HCT116 (cell line): ENCODE measurements around the gene THUMPD3. TPM values are rescaled to one million over a fixed set of nuclear protein-coding genes. Genes with fewer than 3 reads are reported as not detected.

Source experiments
- ATAC-seq: fragments of 200-7000 bp; cut with Tn5 transposase; 2 replicates; pipeline ENCODE4 v1.9.1; 2020; ENCODE audit warnings: mild to moderate bottlenecking, moderate library complexity
- BruUV-seq: library from RNA; stranded (reverse); fragments of 400-500 nt; replicated peaks from 2 replicates; lab custom pipeline; 2021; lab: Mats Ljungman, UMichigan
- CTCF ChIA-PET: fragments of 300-600 bp; sonication (Branson Sonifier 250); formaldehyde crosslinking; loops from one replicate; lab custom pipeline; 2021; ENCODE audit warnings: antibody characterized with exemption; lab: Charles Lee
- POLR2A ChIA-PET: fragments of 300-600, 350-600 bp; sonication (Branson Sonifier 250); formaldehyde crosslinking; loops from one replicate; lab custom pipeline; 2021; ENCODE audit warnings: antibody characterized with exemption; lab: Charles Lee
- RAD21 ChIA-PET, 2 experiments: fragments of 300-600 bp; sonication (Branson Sonifier 250); formaldehyde crosslinking; loops; one replicate each; lab custom pipeline; 2023; ENCODE audit warnings: low total read pairs in 2 of 2; ENCODE audit not compliant: uncharacterized antibody in 2 of 2, unreplicated experiment in 2 of 2, low non-redundant PET in 1 of 2; lab: Charles Lee
- DNase-seq: peaks from one replicate; pipeline ENCODE4 v3.0.0-alpha.2; 2010; ENCODE audit warnings: low read depth, low spot score
- H2AFZ ChIP-seq: fragments of 200-600 bp; shearing (Covaris generic), sonication (generic); 2 replicates; pipeline ENCODE4 v1.6.1; 2017; ENCODE audit warnings: low read depth, mixed run types, mixed read lengths, antibody characterized with exemption, low read length; ENCODE audit not compliant: poor library complexity, severe bottlenecking
- H3K27ac ChIP-seq: 2 replicates; pipeline ENCODE4 v1.5.1; 2012; ENCODE audit warnings: low read depth, low read length
- H3K27me3 ChIP-seq: fragments of 200-600 bp; sonication (generic); 2 replicates; pipeline ENCODE4 v1.6.1; 2016; ENCODE audit warnings: mixed run types, low read length, mixed read lengths; ENCODE audit not compliant: insufficient read depth
- H3K36me3 ChIP-seq, 2 experiments: fragments of 200-500 bp in 1 of 2; fragments of 200-600 bp in 1 of 2; sonication (Bioruptor generic) in 1 of 2; sonication (generic) in 1 of 2; 2 replicates each; pipeline versions ENCODE4 v1.5.1 to v1.6.1; 2014 to 2016; ENCODE audit warnings: low read length in 2 of 2, inconsistent platforms in 1 of 2, mixed read lengths in 1 of 2, mixed run types in 1 of 2; ENCODE audit not compliant: insufficient read depth in 2 of 2, control insufficient read depth in 1 of 2
- H3K4me1 ChIP-seq, 2 experiments: fragments of 200-600 bp in 1 of 2; sonication (generic) in 1 of 2; 2 replicates each; pipeline versions ENCODE4 v1.5.1 to v1.6.1; 2012 to 2017; ENCODE audit warnings: low read length in 2 of 2, inconsistent platforms in 1 of 2, mild to moderate bottlenecking in 1 of 2, mixed read lengths in 1 of 2, mixed run types in 1 of 2, moderate library complexity in 1 of 2; ENCODE audit not compliant: insufficient read depth in 2 of 2, control insufficient read depth in 1 of 2
- H3K4me2 ChIP-seq: fragments of 200-600 bp; sonication (generic); 2 replicates; pipeline ENCODE4 v1.6.1; 2017; ENCODE audit warnings: mixed run types, low read length, mixed read lengths
- H3K4me3 ChIP-seq, 2 experiments: fragments of 200-600 bp in 1 of 2; sonication (generic) in 1 of 2; replicated peaks in 1 of 2; 2 replicates each; pipeline ENCODE4 v1.5.1; 2011 to 2016; ENCODE audit warnings: low read length in 2 of 2, control low read depth in 1 of 2, low read depth in 1 of 2, mild to moderate bottlenecking in 1 of 2, mixed read lengths in 1 of 2, mixed run types in 1 of 2
- H3K79me2 ChIP-seq: fragments of 200-600 bp; sonication (generic); 2 replicates; pipeline ENCODE4 v1.6.1; 2017; ENCODE audit warnings: mild to moderate bottlenecking, mixed run types, low read length, moderate library complexity, mixed read lengths; ENCODE audit not compliant: insufficient read depth
- H3K9ac ChIP-seq: fragments of 200-600 bp; sonication (generic); 2 replicates; pipeline ENCODE4 v1.6.1; 2016; ENCODE audit warnings: low read length, mixed read lengths
- H3K9me2 ChIP-seq: fragments of 200-600 bp; sonication (generic), shearing (Covaris generic); 2 replicates; pipeline ENCODE4 v1.6.1; 2017; ENCODE audit warnings: mixed run types, mild to moderate bottlenecking, moderate library complexity; ENCODE audit not compliant: insufficient read depth
- H3K9me3 ChIP-seq, 2 experiments: fragments of 200-500 bp in 1 of 2; fragments of 200-600 bp in 1 of 2; sonication (Bioruptor generic) in 1 of 2; sonication (generic) in 1 of 2; 2 replicates each; pipeline ENCODE4 v1.6.1; 2014 to 2017; ENCODE audit warnings: low read length in 2 of 2, mixed read lengths in 2 of 2, inconsistent platforms in 1 of 2, low read depth in 1 of 2, mild to moderate bottlenecking in 1 of 2, mixed run types in 1 of 2, moderate library complexity in 1 of 2; ENCODE audit not compliant: control insufficient read depth in 1 of 2, insufficient read depth in 1 of 2
- H4K20me1 ChIP-seq: fragments of 200-600 bp; sonication (generic), shearing (Covaris generic); 2 replicates; pipeline ENCODE4 v1.6.1; 2017; ENCODE audit warnings: mixed run types, mild to moderate bottlenecking, moderate library complexity; ENCODE audit not compliant: insufficient read depth
- CBX3 ChIP-seq: IDR thresholded peaks from 2 replicates; pipeline ENCODE4 v1.6.1; 2012; ENCODE audit warnings: low read depth
- ELF1 ChIP-seq: IDR thresholded peaks from 2 replicates; pipeline ENCODE4 v1.6.1; 2012; ENCODE audit warnings: low read depth, borderline replicate concordance
- EZH2phosphoT487 ChIP-seq: fragments of 200-600 bp; IDR thresholded peaks from 2 replicates; pipeline ENCODE4 v1.6.1; 2018; ENCODE audit warnings: antibody characterized with exemption, borderline replicate concordance
- JUND ChIP-seq: IDR thresholded peaks from 2 replicates; pipeline ENCODE4 v1.6.1; 2012
- POLR2A ChIP-seq: IDR thresholded peaks from 2 replicates; pipeline ENCODE4 v1.7.0; 2011; ENCODE audit warnings: borderline replicate concordance; ENCODE audit not compliant: insufficient read depth, insufficient read length; ENCODE audit errors: extremely low read depth
- POLR2AphosphoS5 ChIP-seq: IDR thresholded peaks from 2 replicates; pipeline ENCODE4 v1.6.1; 2011; ENCODE audit warnings: mild to moderate bottlenecking, low read depth, low read length, moderate library complexity
- RAD21 ChIP-seq: IDR thresholded peaks from 2 replicates; pipeline ENCODE4 v1.6.1; 2012; ENCODE audit warnings: low read depth, mild to moderate bottlenecking
- SIN3A ChIP-seq: IDR thresholded peaks from 2 replicates; pipeline ENCODE4 v1.6.1; 2012; ENCODE audit warnings: low read depth
- YY1 ChIP-seq: IDR thresholded peaks from 2 replicates; pipeline ENCODE4 v1.6.1; 2011; ENCODE audit warnings: low read length, low read depth, moderate library complexity, mild to moderate bottlenecking; ENCODE audit not compliant: insufficient replicate concordance; ENCODE audit errors: extremely low read depth
- ZFX ChIP-seq: fragments of 450-650 bp; IDR thresholded peaks from 2 replicates; pipeline ENCODE4 v1.6.1; 2017
- ZNF274 ChIP-seq: fragments of 200-500 bp; sonication (Bioruptor generic); IDR thresholded peaks from 2 replicates; pipeline ENCODE4 v1.6.1; 2014; ENCODE audit warnings: mild to moderate bottlenecking, low read depth, low read length, inconsistent platforms
- intact Hi-C: fragments of 100-400 bp; cut with micrococcal nuclease; formaldehyde crosslinking; loops from 2 replicates; pipeline ENCODE4 v1.10.0; 2022
- total RNA-seq: library from RNA; stranded (reverse); gene quantifications from one replicate; pipeline ENCODE4 v1.2.1, GENCODE V29; 2021; ENCODE audit not compliant: unreplicated experiment
- TF ChIP-seq, protein P1 (sequence below): IDR thresholded peaks from 2 replicates; pipeline ENCODE4 v1.6.1; 2012; ENCODE audit warnings: low read depth

The THUMPD3 gene
- total RNA-seq, 1 experiment from 2014 or later = 79.5 TPM

DNA sequence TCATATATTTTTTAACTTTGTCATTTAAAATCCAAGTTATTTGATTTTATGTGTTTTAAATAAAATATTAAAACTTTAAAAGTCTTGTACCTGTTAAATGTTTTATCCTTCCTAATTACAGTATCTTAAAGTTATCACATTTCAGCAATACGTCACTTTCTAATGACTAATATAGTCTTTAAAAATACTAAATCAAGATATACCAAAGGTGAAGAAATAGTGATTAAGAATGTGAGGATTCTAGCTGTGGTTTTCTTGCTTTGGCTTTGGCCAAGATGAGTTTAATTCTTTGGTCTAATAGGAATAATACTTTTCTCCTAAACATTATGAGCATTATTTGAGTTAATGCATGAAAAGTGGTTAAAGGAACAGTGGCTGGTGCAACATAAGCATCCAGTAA, 48.4 kb downstream of the THUMPD3 start:
- peaks cover 68% of the 10 kb centered on the region for H4K20me1 ChIP-seq
- ATAC-seq = no peak
- POLR2A ChIA-PET = interaction anchor here (3.6 kb wide), 1 partner anchor 15 kb away, joined by 16 read pairs; the partner anchor contains the start of gene SETD5

DNA sequence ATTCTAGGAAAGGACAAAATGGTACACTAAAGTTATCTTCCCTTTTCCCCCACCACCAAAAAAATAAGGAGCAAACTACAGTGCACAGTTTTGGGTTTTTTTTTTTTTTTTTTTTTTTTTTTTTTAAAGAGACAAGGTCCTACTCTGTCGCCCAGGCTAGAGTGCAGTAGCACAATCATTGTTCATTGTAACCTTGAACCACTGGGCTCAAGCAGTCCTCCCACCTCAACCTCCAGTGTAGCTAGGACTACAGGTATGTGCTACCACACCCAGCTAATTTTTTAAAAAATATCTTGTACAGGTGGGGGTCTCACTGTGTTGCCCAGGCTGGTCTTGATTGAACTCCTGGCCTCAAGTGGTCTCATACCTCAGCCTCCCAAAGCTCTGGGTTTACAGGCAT, 49.4 kb downstream of the THUMPD3 start:
- ChIA-PET CTCF (no interaction called here), POLR2A (no interaction called here), RAD21 (no interaction called here)
- DNase-seq (no peak), ATAC-seq (no peak)
- no peak overlapping the region for H2AFZ ChIP-seq
- BruUV-seq = no TSS peak
- no peaks in the 10 kb centered on the region for H3K9me3 ChIP-seq
- H3K4me1 ChIP-seq = peaks cover 6 to 8% of the 10 kb centered on the region in 2 experiments; a peak in 2 of 4 replicates
- no peak overlapping the region for H3K4me2 ChIP-seq
- H4K20me1 ChIP-seq = peaks cover 72% of the 10 kb centered on the region
- H3K27me3 ChIP-seq = no peaks in the 10 kb centered on the region
- H3K36me3 ChIP-seq = no peaks in the 10 kb centered on the region; a peak in 2 of 4 replicates
- H3K9ac ChIP-seq = no peak overlapping the region
- intact Hi-C loops = no loop called here
- no peak overlapping the region for H3K4me3 ChIP-seq
- no peaks in the 10 kb centered on the region for H3K9me2 ChIP-seq
- peaks cover 100% of the 10 kb centered on the region for H3K79me2 ChIP-seq
- H3K27ac ChIP-seq = no peak overlapping the region
- no peak for TF ChIP-seq ZNF274
- no peak for TF ChIP-seq CBX3
- TF ChIP-seq ELF1 = no peak
- no peak for TF ChIP-seq SIN3A
- TF ChIP-seq POLR2A = no peak
- TF ChIP-seq YY1 = no peak
- no peak for TF ChIP-seq ZFX
- TF ChIP-seq POLR2AphosphoS5 = no peak
- no peak for TF ChIP-seq JUND
- TF ChIP-seq, protein P1, sequence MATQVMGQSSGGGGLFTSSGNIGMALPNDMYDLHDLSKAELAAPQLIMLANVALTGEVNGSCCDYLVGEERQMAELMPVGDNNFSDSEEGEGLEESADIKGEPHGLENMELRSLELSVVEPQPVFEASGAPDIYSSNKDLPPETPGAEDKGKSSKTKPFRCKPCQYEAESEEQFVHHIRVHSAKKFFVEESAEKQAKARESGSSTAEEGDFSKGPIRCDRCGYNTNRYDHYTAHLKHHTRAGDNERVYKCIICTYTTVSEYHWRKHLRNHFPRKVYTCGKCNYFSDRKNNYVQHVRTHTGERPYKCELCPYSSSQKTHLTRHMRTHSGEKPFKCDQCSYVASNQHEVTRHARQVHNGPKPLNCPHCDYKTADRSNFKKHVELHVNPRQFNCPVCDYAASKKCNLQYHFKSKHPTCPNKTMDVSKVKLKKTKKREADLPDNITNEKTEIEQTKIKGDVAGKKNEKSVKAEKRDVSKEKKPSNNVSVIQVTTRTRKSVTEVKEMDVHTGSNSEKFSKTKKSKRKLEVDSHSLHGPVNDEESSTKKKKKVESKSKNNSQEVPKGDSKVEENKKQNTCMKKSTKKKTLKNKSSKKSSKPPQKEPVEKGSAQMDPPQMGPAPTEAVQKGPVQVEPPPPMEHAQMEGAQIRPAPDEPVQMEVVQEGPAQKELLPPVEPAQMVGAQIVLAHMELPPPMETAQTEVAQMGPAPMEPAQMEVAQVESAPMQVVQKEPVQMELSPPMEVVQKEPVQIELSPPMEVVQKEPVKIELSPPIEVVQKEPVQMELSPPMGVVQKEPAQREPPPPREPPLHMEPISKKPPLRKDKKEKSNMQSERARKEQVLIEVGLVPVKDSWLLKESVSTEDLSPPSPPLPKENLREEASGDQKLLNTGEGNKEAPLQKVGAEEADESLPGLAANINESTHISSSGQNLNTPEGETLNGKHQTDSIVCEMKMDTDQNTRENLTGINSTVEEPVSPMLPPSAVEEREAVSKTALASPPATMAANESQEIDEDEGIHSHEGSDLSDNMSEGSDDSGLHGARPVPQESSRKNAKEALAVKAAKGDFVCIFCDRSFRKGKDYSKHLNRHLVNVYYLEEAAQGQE = no peak
- no peak for TF ChIP-seq EZH2phosphoT487

More for the DNA sequence above, 48.4 kb downstream of the THUMPD3 start:
- BruUV-seq = no TSS peak
- H3K9me2 ChIP-seq = no peaks in the 10 kb centered on the region
- no peak overlapping the region for H2AFZ ChIP-seq
- intact Hi-C loops = no loop called here
- no peak overlapping the region for H3K27ac ChIP-seq
- DNase-seq = no peak
- H3K4me3 ChIP-seq = no peak overlapping the region
- RAD21 ChIA-PET = no interaction called here
- H3K4me1 ChIP-seq = peaks cover 6 to 7% of the 10 kb centered on the region in 2 experiments; a peak in 2 of 4 replicates
- H3K79me2 ChIP-seq = peaks cover 100% of the 10 kb centered on the region
- H3K36me3 ChIP-seq = no peaks in the 10 kb centered on the region; a peak in 2 of 4 replicates
- no peaks in the 10 kb centered on the region for H3K27me3 ChIP-seq
- TF ChIP-seq RAD21 = no peak
- TF ChIP-seq, protein P1 = no peak
- no peak for TF ChIP-seq POLR2AphosphoS5
- TF ChIP-seq, all 23 proteins: peak for 0
- H3K9ac ChIP-seq = no peak overlapping the region
- H3K9me3 ChIP-seq = no peaks in the 10 kb centered on the region
- CTCF ChIA-PET = no interaction called here
- H3K4me2 ChIP-seq = no peak overlapping the region
